Body of pancreas (tissue), 4 donors: Measurements from ENCODE around the gene CISD3. TPM values are rescaled to one million over a fixed set of nuclear protein-coding genes. Genes with fewer than 3 reads are reported as not detected.

Source experiments
- ATAC-seq: fragments of 150-250 bp; one replicate; pipeline ENCODE4 v1.9.1; 2016
- DNase-seq, 4 donors: peaks; one replicate each; pipeline ENCODE4 v3.0.0-alpha.2; 2019
- H3K27ac ChIP-seq, 4 donors: fragments of 200-600 bp; sonication (generic); 1 replicate in 3 of 4; 2 replicates in 1 of 4; pipeline versions ENCODE4 v1.5.1 to v1.6.1; 2016 to 2019; ENCODE audit warnings: mild to moderate bottlenecking in 1 of 4, mixed read lengths in 1 of 4, moderate library complexity in 1 of 4
- H3K27me3 ChIP-seq, 2 donors: fragments of 200-600 bp; sonication (generic); one replicate each; pipeline ENCODE4 v1.6.0; 2016; ENCODE audit warnings: mild to moderate bottlenecking in 1 of 2
- H3K36me3 ChIP-seq, 2 donors: fragments of 200-600 bp; sonication (generic); replicated peaks in 1 of 2; 2 replicates each; pipeline ENCODE4 v1.5.1; 2016; ENCODE audit warnings: low read depth in 2 of 2; ENCODE audit not compliant: insufficient read depth in 1 of 2
- H3K4me1 ChIP-seq: fragments of 200-600 bp; sonication (generic); one replicate; pipeline ENCODE4 v1.6.0; 2016
- H3K4me3 ChIP-seq, 2 donors: fragments of 200-600 bp; sonication (generic); 1 replicate in 1 of 2; 2 replicates in 1 of 2; pipeline ENCODE4 v1.5.1; 2016 to 2019
- H3K9me3 ChIP-seq, 3 donors: fragments of 200-600 bp; sonication (generic); 1 replicate in 2 of 3; 2 replicates in 1 of 3; pipeline ENCODE4 v1.5.1; 2016
- CTCF ChIP-seq, 7 experiments: fragments of 450-650 bp in 4 of 7; fragments of 200-600 bp in 3 of 7; sonication (generic) in 3 of 7; IDR thresholded peaks; one replicate each; pipeline ENCODE4 v1.5.1; 2016 to 2019; ENCODE audit warnings: antibody characterized with exemption in 7 of 7
- POLR2A ChIP-seq, 3 donors: fragments of 450-650 bp; IDR thresholded peaks; one replicate each; pipeline ENCODE4 v1.6.1; 2016; ENCODE audit warnings: antibody characterized with exemption in 3 of 3, mild to moderate bottlenecking in 2 of 3
- WGBS, 2 donors: methylation state at CpG; one replicate each; pipeline ENCODE4 v1.1.5; 2017; 5-methylcytosine and 5-hydroxymethylcytosine counted together
- intact Hi-C: fragments of 100-400 bp; cut with DNase I; formaldehyde crosslinking; loops from one replicate; pipeline ENCODE4 v1.15.1; 2023
- total RNA-seq, 2 donors: library from RNA; depleted of rRNA; stranded (reverse); fragments of >200 nt; gene quantifications; one replicate each; pipeline ENCODE4 v1.1.0, GENCODE V29; 2016

Gene CISD3
- total RNA-seq, 2 donors from 2014 or later = 11.2 TPM

GRCh38 chr17:38730526-38731379, 612 bp downstream of the CISD3 start:
- peaks cover 59% of the 10 kb centered on the region for H3K4me1 ChIP-seq
- TF ChIP-seq POLR2A (IDR thresholded peaks at IDR 0.05) = peak; percentile 45 to 79 (median 56)
- TF ChIP-seq CTCF (IDR thresholded peaks at IDR 0.05) = no peak
- H3K4me3 ChIP-seq = peak overlapping the region; percentile 45 to 53
- no peaks in the 10 kb centered on the region for H3K27me3 ChIP-seq
- ATAC-seq = peak; percentile 68
- no peaks in the 10 kb centered on the region for H3K9me3 ChIP-seq
- intact Hi-C loops = no loop called here
- 6 to 7% methylated on average over 17 to 27 of the region's 27 CpGs for WGBS, 2 donors
- no peaks in the 10 kb centered on the region for H3K36me3 ChIP-seq
- DNase-seq = peak; percentile 92 to 98 (median 96)
- peak overlapping the region; percentile 93 to 97 (median 96) for H3K27ac ChIP-seq

- no peak overlapping the region for H3K4me3 ChIP-seq
- H3K27ac ChIP-seq = peak overlapping the region; percentile 93 to 97 (median 96)
- DNase-seq (no peak), ATAC-seq (no peak)
- no peaks in the 10 kb centered on the region for H3K9me3 ChIP-seq
- no peaks in the 10 kb centered on the region for H3K36me3 ChIP-seq
- peaks cover 64% of the 10 kb centered on the region for H3K4me1 ChIP-seq
- no peak for TF ChIP-seq POLR2A (IDR thresholded peaks at IDR 0.05)
- no peak for TF ChIP-seq CTCF (IDR thresholded peaks at IDR 0.05)
- intact Hi-C loops = no loop called here
- no peaks in the 10 kb centered on the region for H3K27me3 ChIP-seq
- 37 to 57% methylated on average over 7 to 8 of the region's 8 CpGs for WGBS, 2 donors
Observed at GRCh38 chr17:38731526-38732294, 1.6 kb downstream of the CISD3 start.

GRCh38 chr17:38732376-38733281, 2.5 kb downstream of the CISD3 start:
- no peak overlapping the region for H3K4me3 ChIP-seq
- H3K9me3 ChIP-seq = no peaks in the 10 kb centered on the region
- H3K36me3 ChIP-seq = no peaks in the 10 kb centered on the region
- ATAC-seq = peak; percentile 61
- H3K27me3 ChIP-seq = no peaks in the 10 kb centered on the region
- 10 to 51% methylated on average over 3 to 7 of the region's 7 CpGs for WGBS, 2 donors
- H3K27ac ChIP-seq = peak overlapping the region; percentile 93 to 97 (median 96)
- intact Hi-C loops = no loop called here
- peaks cover 64% of the 10 kb centered on the region for H3K4me1 ChIP-seq
- peak; percentile 81 to 94 (median 88) for DNase-seq
- TF ChIP-seq POLR2A (IDR thresholded peaks at IDR 0.05) = peak in 2 of 3 donors; percentile 28 to 49
- no peak for TF ChIP-seq CTCF (IDR thresholded peaks at IDR 0.05)

- peak; percentile 21 for ATAC-seq
- WGBS, 2 donors = 16 to 31% methylated on average over 5 to 9 of the region's 9 CpGs
- H3K27ac ChIP-seq = peak overlapping the region; percentile 93 to 97 (median 96)
- H3K4me3 ChIP-seq = no peak overlapping the region
- DNase-seq = peak; percentile 73 to 89 (median 86)
- H3K4me1 ChIP-seq = peaks cover 64% of the 10 kb centered on the region
- H3K36me3 ChIP-seq = peaks cover 0 to 5% of the 10 kb centered on the region in 2 donors
- intact Hi-C loops = no loop called here
- H3K27me3 ChIP-seq = no peaks in the 10 kb centered on the region
- TF ChIP-seq CTCF (IDR thresholded peaks at IDR 0.05) = no peak
- TF ChIP-seq POLR2A (IDR thresholded peaks at IDR 0.05) = no peak
- no peaks in the 10 kb centered on the region for H3K9me3 ChIP-seq
Observed at GRCh38 chr17:38733282-38733981, 3.3 kb downstream of the CISD3 start.
